NCI-H2107 (cell line): Measurements from ENCODE around the gene SELP.
A peak's percentile ranks its signal among the peaks of the same experiment; 100 is the strongest.

Experiments used
- DNase-seq: peaks from one replicate; lab custom pipeline; 2025; lab: John Stamatoyannopoulos, UW

The SELP gene

GRCh38 chr1:169576241-169576934 lies 53.5 kb downstream of the SELP start:
- DNase-seq = no peak

DNA sequence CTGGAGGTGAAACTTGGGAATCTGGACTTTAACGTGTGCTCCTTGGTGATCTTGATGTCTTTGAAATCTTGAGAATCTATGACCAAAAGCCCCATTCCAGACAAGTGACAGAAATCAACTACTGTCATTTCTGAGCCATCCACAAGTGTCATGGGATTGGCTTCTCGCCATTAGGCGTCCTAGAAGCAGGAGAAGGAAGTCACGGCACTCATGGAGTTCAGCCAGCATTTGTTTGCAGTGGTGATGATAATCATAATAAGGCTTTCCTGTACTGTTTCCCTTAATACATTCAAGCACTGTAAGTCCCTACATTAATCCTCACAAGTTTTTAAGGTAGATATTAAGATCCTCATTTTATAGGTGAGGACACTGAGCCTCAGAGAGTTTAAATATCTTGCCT lies 55.6 kb downstream of the SELP start:
- no peak for DNase-seq

- DNase-seq = no peak
These were observed 57.7 kb downstream of the SELP start for GRCh38 chr1:169572187-169572586.

DNA sequence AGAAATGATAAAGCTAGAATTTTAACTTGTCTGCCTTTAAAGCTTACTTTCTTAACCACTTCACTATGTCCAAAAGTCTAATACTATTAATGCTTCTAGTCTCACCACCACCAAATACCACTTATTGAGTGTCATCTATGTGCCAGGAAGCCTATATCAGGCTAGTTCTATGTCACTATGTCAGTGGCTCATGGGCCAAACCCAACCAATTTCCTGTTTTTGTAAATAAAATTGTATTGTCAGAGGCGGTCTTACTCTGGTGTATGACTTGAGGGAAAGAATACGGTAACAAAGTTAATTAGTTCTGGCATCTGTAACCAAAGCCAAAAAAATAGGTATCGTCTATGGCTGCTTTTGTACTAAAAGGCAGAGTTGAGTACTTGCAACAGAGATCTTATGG lies 58.5 kb downstream of the SELP start:
- DNase-seq = no peak

DNA sequence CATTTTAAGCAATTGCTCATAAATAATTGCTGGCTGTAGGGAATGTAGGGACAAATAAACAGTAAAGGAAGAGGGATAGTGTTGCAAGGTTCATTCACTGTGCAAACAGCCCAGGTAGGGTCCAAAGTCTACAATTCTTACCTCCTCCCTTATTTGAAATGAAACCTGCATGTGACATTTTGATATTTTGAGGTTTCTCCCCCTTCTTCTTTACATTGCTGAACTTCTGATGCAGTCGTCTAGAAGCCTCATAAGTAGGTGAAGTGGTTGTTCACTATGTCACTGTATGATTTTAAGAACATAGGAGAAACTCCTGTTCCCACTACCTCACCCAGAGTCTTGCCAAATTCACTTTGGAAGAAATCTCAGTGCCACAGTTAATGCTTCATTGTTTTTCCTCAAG lies 59.8 kb downstream of the SELP start:
- DNase-seq = no peak

GRCh38 chr1:169568497-169568896 lies 61.4 kb downstream of the SELP start:
- DNase-seq = no peak

DNA sequence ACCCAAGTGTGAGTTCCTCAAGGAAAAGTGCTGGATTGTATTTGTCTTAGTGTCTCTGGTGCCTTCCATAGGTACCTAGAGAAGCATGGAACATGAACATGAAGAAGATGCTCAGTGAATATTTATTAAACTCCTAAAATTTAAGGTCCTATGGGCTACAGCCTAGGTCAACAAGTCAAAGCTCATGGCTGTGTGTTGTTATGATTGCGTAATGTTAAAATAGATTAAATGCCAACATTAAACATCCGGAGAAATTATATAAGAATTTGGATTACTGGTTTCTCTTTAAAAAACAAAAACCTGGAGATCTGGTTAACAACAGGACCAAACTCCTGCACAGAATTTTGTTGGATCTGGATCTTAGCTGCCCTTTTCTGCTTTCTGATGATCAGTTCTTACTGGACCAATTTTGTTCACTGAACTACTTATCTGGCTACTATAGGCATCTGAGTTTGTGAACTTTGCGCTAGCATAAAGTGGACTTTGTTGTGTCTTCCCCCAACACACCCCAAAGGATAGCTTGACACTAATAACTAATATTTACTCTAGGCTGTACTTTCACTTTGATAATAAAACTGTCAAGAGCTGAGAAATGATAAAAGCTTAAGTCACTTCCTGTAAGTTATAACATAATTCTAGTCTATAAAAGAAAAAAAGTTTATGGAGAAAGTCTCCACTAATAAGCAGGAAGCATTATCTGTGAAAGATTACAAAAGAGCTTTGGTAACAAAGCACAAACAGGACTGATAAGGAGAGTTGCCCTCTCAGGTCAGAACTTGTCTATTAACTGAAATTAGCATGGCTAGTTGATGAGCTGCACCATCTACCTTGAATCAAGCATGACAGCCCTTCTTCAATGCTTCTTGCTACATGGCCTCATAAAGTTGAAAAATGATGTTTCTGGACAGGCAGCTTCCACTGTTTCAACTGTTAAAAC lies 64.3 kb downstream of the SELP start:
- DNase-seq = no peak

- DNase-seq = no peak
These were observed 66.3 kb downstream of the SELP start for GRCh38 chr1:169563650-169564049.

DNA sequence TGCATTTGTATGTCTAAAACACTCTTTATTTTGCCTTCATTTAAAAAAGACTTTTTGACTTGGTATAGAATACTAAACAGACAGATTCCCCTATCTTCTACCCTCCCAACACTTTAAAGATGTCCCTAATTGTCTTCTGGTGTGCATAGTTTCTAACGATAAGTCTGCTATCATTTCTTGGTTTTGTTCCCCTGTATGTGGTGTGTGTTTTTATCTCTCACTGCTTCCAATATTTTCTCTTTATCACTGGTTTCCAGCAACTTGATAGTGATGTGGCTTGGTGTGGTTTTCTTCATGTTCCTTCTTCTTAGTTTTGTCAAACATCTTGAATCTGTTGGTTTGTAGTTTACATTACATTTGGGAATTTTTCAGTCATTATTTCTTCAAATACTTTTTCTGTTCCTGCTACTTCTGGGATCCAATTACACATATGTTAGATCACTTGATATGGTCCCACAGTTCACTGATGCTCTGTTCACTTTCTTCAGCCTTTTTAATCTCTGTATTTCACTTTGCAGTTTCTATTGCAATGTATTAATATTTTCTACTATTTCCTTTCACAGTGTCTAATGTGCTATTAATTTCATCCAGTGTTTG lies 66.8 kb downstream of the SELP start:
- no peak for DNase-seq

DNA sequence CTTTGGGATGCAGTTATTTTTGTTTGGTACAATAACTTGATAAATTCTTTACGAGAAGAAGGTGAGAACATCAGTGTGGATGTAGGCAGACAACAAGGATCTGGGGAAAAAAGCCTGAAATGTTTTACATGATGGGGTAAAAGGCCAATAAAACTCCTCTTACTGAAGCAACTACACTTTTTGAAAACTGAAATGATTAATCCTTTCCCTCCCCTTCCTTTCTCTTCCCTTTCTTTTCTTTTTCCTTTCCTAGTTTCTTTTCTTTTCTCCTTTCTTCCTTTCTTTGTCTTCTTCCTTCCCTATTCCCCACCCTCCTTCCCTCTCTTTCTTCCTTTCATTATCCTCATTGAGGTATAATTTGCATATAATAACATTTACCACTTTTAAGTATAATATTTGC lies 68.2 kb downstream of the SELP start:
- DNase-seq = no peak

DNA sequence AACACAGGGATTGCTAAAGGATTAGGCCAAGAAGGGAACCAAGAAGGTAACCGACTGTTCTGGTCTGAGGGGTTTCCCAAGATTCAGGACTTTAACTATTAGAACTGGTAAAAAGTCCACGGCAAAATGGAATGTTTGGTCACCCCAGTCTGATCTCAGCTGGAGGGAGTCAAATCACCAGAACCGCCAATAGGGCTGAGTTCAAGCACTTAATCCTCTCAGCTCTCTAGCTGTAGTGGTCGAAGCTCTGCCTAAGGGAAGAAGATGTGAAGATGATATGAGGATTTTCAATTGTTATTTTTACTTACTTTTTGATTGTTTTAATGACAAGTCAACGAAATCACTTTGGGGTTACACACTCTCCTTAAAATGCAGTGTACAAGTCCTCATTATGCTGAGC lies 72.8 kb downstream of the SELP start:
- no peak for DNase-seq

GRCh38 chr1:169550294-169550693 lies 79.6 kb downstream of the SELP start:
- no peak for DNase-seq

DNA sequence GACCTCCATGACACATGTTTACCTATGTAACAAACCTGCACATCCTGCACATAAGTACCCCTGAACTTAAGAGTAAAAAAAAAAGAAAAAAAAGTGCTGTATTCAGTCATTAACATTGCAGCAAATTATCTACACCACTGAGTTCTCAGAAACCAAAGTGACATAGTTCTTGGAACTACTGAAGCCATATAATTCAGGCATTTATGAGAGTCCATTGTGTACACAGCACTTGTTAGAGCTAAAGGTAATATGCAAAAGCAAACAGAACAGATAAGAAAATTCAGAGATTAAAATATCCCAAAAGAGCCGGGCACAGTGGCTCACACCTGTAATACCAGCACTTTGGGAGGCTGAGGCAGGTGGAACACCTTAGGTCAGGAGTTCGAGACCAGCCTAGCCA lies 81.6 kb downstream of the SELP start:
- no peak for DNase-seq

DNA sequence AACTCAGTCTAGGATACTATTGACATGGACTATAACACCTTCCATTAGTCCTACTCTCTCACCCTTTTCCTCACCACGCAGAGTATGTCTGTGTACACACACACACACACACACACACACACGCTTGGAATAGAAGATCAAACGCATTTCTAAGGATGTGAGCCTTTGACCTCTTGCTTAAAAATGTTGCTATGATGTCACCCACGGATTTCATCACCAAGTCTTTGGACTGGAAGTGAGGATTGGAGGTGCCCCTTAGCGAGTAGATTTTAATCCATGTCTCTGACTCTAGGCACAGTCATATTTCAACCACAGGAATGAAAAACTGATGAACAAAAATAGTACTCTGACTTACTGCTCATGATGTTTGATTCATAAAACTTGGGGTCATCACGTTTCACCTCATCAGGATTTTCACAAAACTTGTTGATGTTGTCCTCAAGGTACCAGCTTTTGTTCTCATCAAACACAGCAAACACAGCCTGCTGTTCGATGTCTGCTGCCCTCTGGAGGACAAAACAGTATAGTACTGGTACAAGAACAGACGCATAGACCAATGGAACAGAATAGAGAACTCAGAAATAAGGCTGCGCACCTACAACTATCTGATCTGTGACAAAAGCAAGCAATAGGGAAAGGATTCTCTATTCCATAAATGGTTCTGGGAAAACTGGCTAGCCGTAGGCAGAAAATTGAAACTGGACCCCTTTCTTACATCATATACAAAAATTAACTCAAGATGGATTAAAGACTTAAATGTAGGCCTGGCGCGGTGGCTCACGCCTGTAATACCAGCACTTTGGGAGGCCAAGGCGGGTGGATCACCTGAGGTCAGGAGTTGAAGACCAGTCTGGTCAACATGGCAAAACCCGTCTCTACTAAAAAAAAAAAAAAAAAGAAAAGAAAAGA lies 83.6 kb downstream of the SELP start:
- DNase-seq = peak; percentile 65

- DNase-seq = no peak
These were observed 84.5 kb downstream of the SELP start for GRCh38 chr1:169545472-169545871.

DNA sequence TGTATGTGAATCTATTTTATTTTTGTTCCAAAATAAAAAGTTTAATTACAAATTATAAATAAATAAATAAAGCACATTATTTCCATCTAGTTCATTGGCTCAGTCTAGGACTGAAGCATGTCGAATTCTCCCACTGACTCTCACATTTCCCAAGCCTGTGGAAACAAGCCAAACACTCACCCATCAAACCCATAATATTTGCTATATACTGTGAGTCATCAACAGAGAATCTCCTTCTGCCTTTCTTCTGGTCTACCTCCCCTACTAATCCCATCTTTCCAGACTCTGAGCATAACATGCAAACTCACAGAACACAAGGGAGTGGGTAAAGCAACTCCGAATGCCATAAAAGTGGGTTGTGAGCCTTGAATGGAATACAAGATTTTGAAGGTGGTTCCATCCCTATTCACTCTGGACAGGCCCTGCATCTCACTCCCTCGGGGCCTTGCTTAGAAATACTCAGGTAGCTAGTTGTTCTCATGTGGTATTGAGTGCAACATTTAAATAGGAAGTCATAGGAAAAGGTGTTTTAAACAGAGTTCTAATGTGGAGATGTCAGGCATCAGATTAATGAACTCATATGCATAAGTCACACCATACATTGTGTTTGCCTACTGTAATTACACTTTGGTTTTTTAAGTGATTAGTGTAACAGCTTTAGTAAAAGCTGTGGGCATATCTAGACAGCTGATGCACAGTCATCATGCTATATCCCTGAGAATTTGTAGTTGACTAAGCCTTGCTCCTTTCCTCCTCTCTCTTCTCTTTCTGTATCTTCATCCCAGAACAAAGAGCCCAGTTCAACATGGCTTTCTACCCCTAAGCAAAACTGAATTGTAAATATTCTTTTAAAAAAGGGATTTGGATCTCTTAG lies 90.7 kb downstream of the SELP start:
- DNase-seq = no peak
